Lung (tissue), 12 donors: ENCODE measurements around the gene ATP5PD. TPM values are rescaled to one million over a fixed set of nuclear protein-coding genes. Genes with fewer than 3 reads are reported as not detected.

Experiments used
- ATAC-seq: fragments of 200-7000 bp; cut with Tn5 transposase; one replicate; pipeline ENCODE4 v1.9.1; 2020; ENCODE audit warnings: moderate number of reproducible peaks; ENCODE audit not compliant: insufficient read depth, low FRiP score
- DNase-seq, 3 donors: peaks; one replicate each; pipeline ENCODE4 v3.0.0-alpha.2; 2013 to 2017
- H3K27ac ChIP-seq, 2 donors: one replicate each; pipeline ENCODE4 v1.5.1; 2013; ENCODE audit warnings: mild to moderate bottlenecking in 2 of 2, moderate library complexity in 2 of 2, control low read depth in 1 of 2, inconsistent platforms in 1 of 2, low read depth in 1 of 2, low read length in 1 of 2
- H3K27me3 ChIP-seq, 3 donors: one replicate each; pipeline ENCODE4 v1.5.1; 2013; ENCODE audit warnings: low read length in 2 of 3; ENCODE audit not compliant: control insufficient read depth in 3 of 3, insufficient read depth in 3 of 3
- H3K36me3 ChIP-seq, 4 donors: one replicate each; pipeline ENCODE4 v1.5.1; 2013; ENCODE audit warnings: low read length in 4 of 4, mild to moderate bottlenecking in 1 of 4, moderate library complexity in 1 of 4; ENCODE audit not compliant: control insufficient read depth in 4 of 4, insufficient read depth in 4 of 4
- H3K4me1 ChIP-seq, 5 donors: one replicate each; pipeline ENCODE4 v1.5.1; 2013; ENCODE audit warnings: low read length in 5 of 5, mild to moderate bottlenecking in 2 of 5, moderate library complexity in 1 of 5; ENCODE audit not compliant: control insufficient read depth in 5 of 5, insufficient read depth in 5 of 5
- H3K4me3 ChIP-seq: one replicate; pipeline ENCODE4 v1.5.1; 2013; ENCODE audit warnings: mild to moderate bottlenecking, control low read depth, moderate library complexity
- H3K9ac ChIP-seq, 2 donors: one replicate each; pipeline ENCODE4 v1.5.1; 2013; ENCODE audit warnings: low read length in 2 of 2, control low read depth in 1 of 2; ENCODE audit not compliant: insufficient read depth in 1 of 2
- H3K9me3 ChIP-seq, 4 donors: one replicate each; pipeline ENCODE4 v1.5.1; 2013; ENCODE audit warnings: low read length in 3 of 4, mild to moderate bottlenecking in 1 of 4, moderate library complexity in 1 of 4; ENCODE audit not compliant: control insufficient read depth in 4 of 4, insufficient read depth in 3 of 4
- CTCF ChIP-seq: IDR thresholded peaks from 2 replicates; pipeline ENCODE4 v1.5.1; 2012; ENCODE audit warnings: mild to moderate bottlenecking; ENCODE audit errors: control extremely low read depth, extremely low read depth
- WGBS, 2 donors: extraction: QIAGEN DNeasy Blood & Tissue Kit; methylation state at CpG; one replicate each; pipeline ENCODE4 v1.1.7; 2013; 5-methylcytosine and 5-hydroxymethylcytosine counted together
- polyA plus RNA-seq, 2 donors: library from polyadenylated mRNA; stranded (reverse); fragments of 200-250 nt; gene quantifications; one replicate each; pipeline ENCODE4 v1.2.1, GENCODE V29; 2013
- total RNA-seq, 2 donors: library from RNA; depleted of rRNA in 1 of 2; stranded (reverse); fragments of >200 nt in 1 of 2; gene quantifications; one replicate each; pipeline ENCODE4 v1.2.1, GENCODE V29; 2014 to 2021
- donor health status: control.
- donor health status: control.
- donor health status: Bipolar disorder and iron deficiency.
- donor health status: healthy.
- donor health status: DM: yes; HTN: yes; CAD: no.

Gene ATP5PD
- total and polyA plus RNA-seq, 4 donors: 110 to 736 (median 257) TPM

- 97 to 98% methylated on average over 3 of the region's 3 CpGs for WGBS, 2 donors
Observed at GRCh38 chr17:75004371-75004770, 42.4 kb downstream of the ATP5PD start.

GRCh38 chr17:75003957-75004355 lies 42.8 kb downstream of the ATP5PD start:
- H3K27me3 ChIP-seq: no peaks in the 10 kb centered on the region
- 96 to 98% methylated on average over 19 of the region's 19 CpGs for WGBS, 2 donors
- ATAC-seq (no peak), DNase-seq (no peak)
- TF ChIP-seq CTCF: no peak
- H3K4me3 ChIP-seq: no peak overlapping the region
- H3K27ac ChIP-seq: no peak overlapping the region
- H3K36me3 ChIP-seq: peaks cover 4 to 29% (median 8%) of the 10 kb centered on the region in 4 donors
- H3K9me3 ChIP-seq: no peaks in the 10 kb centered on the region
- H3K4me1 ChIP-seq: no peaks in the 10 kb centered on the region
- no peak overlapping the region for H3K9ac ChIP-seq

More at GRCh38 chr17:75004371-75004770, 42.4 kb downstream of the ATP5PD start:
- Histone ChIP-seq H3K9ac (no peak overlapping the region), H3K4me1 (no peaks in the 10 kb centered on the region), H3K27ac (no peak overlapping the region), H3K36me3 (peaks cover 4 to 29% (median 8%) of the 10 kb centered on the region in 4 donors), H3K9me3 (no peaks in the 10 kb centered on the region), H3K4me3 (no peak overlapping the region), H3K27me3 (no peaks in the 10 kb centered on the region)
- no peak for DNase-seq
- no peak for ATAC-seq
- no peak for TF ChIP-seq CTCF

GRCh38 chr17:75003070-75003956 lies 43.5 kb downstream of the ATP5PD start:
- no peaks in the 10 kb centered on the region for H3K27me3 ChIP-seq
- H3K4me3 ChIP-seq: no peak overlapping the region
- ATAC-seq (no peak), DNase-seq (no peak)
- no peaks in the 10 kb centered on the region for H3K9me3 ChIP-seq
- peaks cover 4 to 29% (median 8%) of the 10 kb centered on the region in 4 donors for H3K36me3 ChIP-seq
- no peak overlapping the region for H3K9ac ChIP-seq
- 91 to 95% methylated on average over 75 to 76 of the region's 76 CpGs for WGBS, 2 donors
- no peak overlapping the region for H3K27ac ChIP-seq
- no peak for TF ChIP-seq CTCF
- H3K4me1 ChIP-seq: no peaks in the 10 kb centered on the region
